KMS-11 (cell line): ENCODE measurements around the gene ARMH4.
A peak's percentile ranks its signal among the peaks of the same experiment; 100 is the strongest.

Experiments used
- H2AFZ ChIP-seq: fragments of 200-600 bp; sonication (generic); 2 replicates; pipeline ENCODE4 v1.6.1; 2016; ENCODE audit warnings: antibody characterized with exemption, mixed run types, low read depth
- H3K27ac ChIP-seq: fragments of 200-600 bp; sonication (generic); 2 replicates; pipeline ENCODE4 v1.6.1; 2016; ENCODE audit warnings: mild to moderate bottlenecking, mixed run types
- H3K27me3 ChIP-seq: fragments of 200-600 bp; sonication (generic); 2 replicates; pipeline ENCODE4 v1.6.1; 2017; ENCODE audit warnings: mild to moderate bottlenecking, low read depth, mixed run types, moderate library complexity; ENCODE audit not compliant: insufficient read depth
- H3K36me3 ChIP-seq: fragments of 200-600 bp; sonication (generic); 2 replicates; pipeline ENCODE4 v1.6.1; 2017; ENCODE audit warnings: mild to moderate bottlenecking, mixed run types; ENCODE audit not compliant: insufficient read depth
- H3K4me1 ChIP-seq: fragments of 200-600 bp; sonication (generic); 2 replicates; pipeline ENCODE4 v1.6.1; 2016; ENCODE audit warnings: mild to moderate bottlenecking, low read depth, mixed run types; ENCODE audit not compliant: poor library complexity, severe bottlenecking
- H3K4me2 ChIP-seq: fragments of 200-600 bp; sonication (generic); 2 replicates; pipeline ENCODE4 v1.7.0; 2016; ENCODE audit warnings: mild to moderate bottlenecking, mixed run types
- H3K4me3 ChIP-seq: fragments of 200-600 bp; sonication (generic); IDR thresholded peaks from 2 replicates; pipeline ENCODE4 v1.6.1; 2017; ENCODE audit warnings: low read depth, low read length, mixed read lengths; ENCODE audit not compliant: insufficient read depth
- H3K79me2 ChIP-seq: fragments of 200-600 bp; sonication (generic); 2 replicates; pipeline ENCODE4 v1.6.1; 2016; ENCODE audit warnings: low read depth, mixed run types; ENCODE audit not compliant: insufficient read depth
- H3K9ac ChIP-seq: fragments of 200-600 bp; sonication (generic); 2 replicates; pipeline ENCODE4 v1.6.1; 2016; ENCODE audit warnings: mild to moderate bottlenecking, mixed run types
- H4K20me1 ChIP-seq: fragments of 200-600 bp; sonication (generic); 2 replicates; pipeline ENCODE4 v1.6.1; 2016; ENCODE audit warnings: mild to moderate bottlenecking, mixed run types; ENCODE audit not compliant: insufficient read depth
- CTCF ChIP-seq: fragments of 200-600 bp; sonication (generic); conservative IDR thresholded peaks from 2 replicates; pipeline ENCODE4 v1.6.1; 2017; ENCODE audit warnings: low read depth, mild to moderate bottlenecking, antibody characterized with exemption, low read length, moderate library complexity, mixed read lengths

The ARMH4 gene

DNA sequence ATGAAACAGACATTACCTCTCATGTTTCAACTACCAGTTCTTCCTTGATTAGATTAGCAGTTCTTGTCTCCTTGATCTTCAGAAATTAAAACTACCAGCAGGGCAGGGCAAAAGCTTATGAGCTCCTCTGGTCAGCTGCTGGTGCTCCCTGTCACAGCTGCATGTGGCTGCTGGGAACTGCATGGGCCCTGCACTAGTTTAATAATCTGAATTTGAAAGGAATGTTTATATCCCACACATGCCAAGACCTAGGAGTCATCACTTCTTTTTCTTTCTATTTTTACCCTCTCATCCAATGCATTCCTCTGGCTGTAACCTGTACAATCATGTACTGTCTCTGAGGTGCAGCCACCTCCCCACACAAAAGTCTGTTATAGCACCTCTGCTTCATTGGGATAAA, 73.9 kb downstream of the ARMH4 start:
- no peak for TF ChIP-seq CTCF
- Histone ChIP-seq H3K79me2 (no peaks in the 10 kb centered on the region), H3K4me1 (peaks cover 5% of the 10 kb centered on the region), H3K27ac (no peak overlapping the region), H4K20me1 (no peaks in the 10 kb centered on the region), H3K27me3 (no peaks in the 10 kb centered on the region), H3K4me2 (no peak overlapping the region), H3K4me3 (no peak overlapping the region), H3K36me3 (no peaks in the 10 kb centered on the region), H2AFZ (no peak overlapping the region), H3K9ac (no peak overlapping the region)

DNA sequence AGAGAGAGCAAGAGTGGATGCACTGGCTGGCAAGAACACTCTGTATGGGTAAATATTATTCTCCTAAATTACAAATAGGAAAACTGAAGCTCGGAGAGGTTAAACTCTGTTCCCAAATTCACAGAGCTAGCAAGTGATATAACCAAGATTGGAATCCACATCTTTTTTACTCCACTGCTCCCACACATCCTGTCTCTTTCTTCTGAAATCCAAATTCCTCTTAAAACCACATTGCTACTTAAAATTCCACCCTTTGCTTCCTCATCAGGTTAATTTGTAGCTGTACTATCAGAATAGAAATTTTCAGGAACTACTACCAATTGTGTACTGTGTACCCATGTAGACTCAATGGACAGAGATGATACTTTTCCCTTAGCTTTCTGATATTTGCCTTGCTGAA, 74.4 kb downstream of the ARMH4 start:
- H4K20me1 ChIP-seq = no peaks in the 10 kb centered on the region
- H3K27me3 ChIP-seq = no peaks in the 10 kb centered on the region
- H3K4me3 ChIP-seq = no peak overlapping the region
- no peak overlapping the region for H3K4me2 ChIP-seq
- TF ChIP-seq CTCF = no peak
- no peaks in the 10 kb centered on the region for H3K36me3 ChIP-seq
- H2AFZ ChIP-seq = no peak overlapping the region
- no peak overlapping the region for H3K9ac ChIP-seq
- no peaks in the 10 kb centered on the region for H3K79me2 ChIP-seq
- H3K4me1 ChIP-seq = peaks cover 4% of the 10 kb centered on the region
- no peak overlapping the region for H3K27ac ChIP-seq

DNA sequence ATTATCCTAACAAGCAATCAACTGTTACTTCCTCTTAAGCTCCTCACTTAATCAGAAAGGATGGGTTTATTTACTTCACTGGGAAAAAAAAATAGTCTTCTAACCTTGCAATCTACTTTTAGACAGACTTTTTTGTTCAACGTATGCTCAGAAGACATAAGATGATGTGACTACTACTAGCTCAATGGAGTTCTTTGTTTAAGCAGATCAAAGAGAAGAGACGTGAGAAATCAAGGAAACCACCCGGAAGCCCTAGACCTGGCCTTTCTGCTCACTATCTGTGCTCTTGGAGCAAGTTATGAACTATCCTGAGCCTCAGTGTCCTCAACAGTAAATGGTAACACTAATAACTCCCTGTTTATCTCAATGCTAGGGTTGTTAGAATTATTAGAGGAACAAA, 78.5 kb downstream of the ARMH4 start:
- Histone ChIP-seq H3K36me3 (no peaks in the 10 kb centered on the region), H3K4me2 (no peak overlapping the region), H3K4me3 (no peak overlapping the region), H2AFZ (no peak overlapping the region), H3K27me3 (no peaks in the 10 kb centered on the region), H3K27ac (no peak overlapping the region), H3K9ac (no peak overlapping the region), H3K4me1 (no peaks in the 10 kb centered on the region), H3K79me2 (no peaks in the 10 kb centered on the region), H4K20me1 (no peaks in the 10 kb centered on the region)
- TF ChIP-seq CTCF = no peak

GRCh38 chr14:58072288-58073071, 79.5 kb downstream of the ARMH4 start:
- no peaks in the 10 kb centered on the region for H3K27me3 ChIP-seq
- H2AFZ ChIP-seq = peak overlapping the region; percentile 30; the same call in 1 of the 2 replicates
- H3K4me1 ChIP-seq = no peaks in the 10 kb centered on the region
- no peak overlapping the region for H3K4me2 ChIP-seq
- H3K4me3 ChIP-seq = no peak overlapping the region
- peak; percentile 61 for TF ChIP-seq CTCF
- no peak overlapping the region for H3K9ac ChIP-seq
- H3K27ac ChIP-seq = no peak overlapping the region
- no peaks in the 10 kb centered on the region for H3K79me2 ChIP-seq
- H3K36me3 ChIP-seq = no peaks in the 10 kb centered on the region
- no peaks in the 10 kb centered on the region for H4K20me1 ChIP-seq
